ENCODE results near the gene GPR137.
"Not testable (repeated sequence)": the region's sequence is repeated elsewhere in the genome, so short reads cannot be mapped to it uniquely, and the experiment has no call there.

Gene GPR137

GRCh38 chr11:64305075-64305690, 19.5 kb downstream of the GPR137 start, which contains the start of gene ESRRA:
Gene ESRRA (plus strand): TSS chr11:64305524. CDS start chr11:64307180, 1,656 bp downstream.
- DNase-seq, result peak; percentile 98

GRCh38 chr11:64305691-64306562, 20.3 kb downstream of the GPR137 start:
- peak; percentile 81 for DNase-seq

DNA sequence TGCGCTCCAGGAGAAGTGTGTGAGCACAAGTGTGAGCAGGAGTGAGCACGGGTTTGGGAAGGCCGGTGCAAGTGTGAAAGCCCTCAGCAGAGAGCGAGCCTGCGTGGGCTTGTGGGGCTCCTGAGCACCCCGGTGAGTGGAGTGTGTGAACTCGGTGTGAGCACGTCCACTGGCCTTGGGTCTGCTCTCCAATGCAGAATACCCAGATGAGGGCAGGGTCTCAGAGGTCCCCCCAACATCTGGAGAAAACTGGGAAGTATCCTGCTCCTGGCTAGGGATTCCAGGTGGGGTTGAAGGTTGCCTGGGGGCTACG, 20.9 kb downstream of the GPR137 start:
- no peak for DNase-seq

DNA sequence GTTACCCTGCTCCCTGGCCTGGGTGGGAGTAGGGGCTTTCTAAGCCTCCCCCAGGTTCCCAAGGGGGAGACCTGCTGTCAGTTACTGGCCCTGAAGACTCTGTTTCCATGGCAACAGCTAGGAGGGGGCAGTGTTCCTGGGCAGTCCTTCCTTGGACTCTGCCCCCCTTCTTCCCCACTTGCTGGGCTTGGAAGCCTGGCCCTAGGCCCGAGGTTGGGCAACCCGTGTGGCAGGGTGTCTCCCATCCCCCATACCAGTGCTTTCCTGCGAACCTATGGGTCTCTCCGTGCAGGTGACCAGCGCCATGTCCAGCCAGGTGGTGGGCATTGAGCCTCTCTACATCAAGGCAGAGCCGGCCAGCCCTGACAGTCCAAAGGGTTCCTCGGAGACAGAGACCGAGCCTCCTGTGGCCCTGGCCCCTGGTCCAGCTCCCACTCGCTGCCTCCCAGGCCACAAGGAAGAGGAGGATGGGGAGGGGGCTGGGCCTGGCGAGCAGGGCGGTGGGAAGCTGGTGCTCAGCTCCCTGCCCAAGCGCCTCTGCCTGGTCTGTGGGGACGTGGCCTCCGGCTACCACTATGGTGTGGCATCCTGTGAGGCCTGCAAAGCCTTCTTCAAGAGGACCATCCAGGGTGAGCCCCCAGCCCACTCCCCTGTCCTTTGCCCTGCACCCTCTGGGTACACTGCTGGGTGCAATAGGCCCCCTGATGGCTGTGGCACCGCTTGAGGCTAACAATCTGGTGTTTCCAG, 21.4 kb downstream of the GPR137 start:
- no peak for DNase-seq

DNA sequence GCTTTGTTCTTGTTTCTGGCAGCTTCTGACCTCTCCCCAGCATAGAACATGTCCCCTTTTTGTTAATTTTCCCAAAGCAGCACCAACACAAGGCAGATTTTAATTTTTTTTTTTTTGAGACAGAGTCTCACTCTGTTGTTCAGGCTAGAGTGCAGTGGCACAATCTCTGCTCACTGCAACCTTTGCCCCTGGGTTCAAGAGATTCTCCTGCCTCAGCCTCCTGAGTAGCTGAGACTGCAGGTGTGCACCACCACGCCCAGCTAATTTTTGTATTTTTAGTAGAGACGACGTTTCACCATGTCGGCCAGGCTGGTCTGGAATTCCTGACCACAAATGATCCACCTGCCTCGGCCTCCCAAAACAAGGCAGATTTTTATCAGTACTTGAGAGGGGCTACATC, 22.1 kb downstream of the GPR137 start:
- DNase-seq, result not testable (repeated sequence)

- no peak for DNase-seq
Measured at GRCh38 chr11:64312947-64313346, 27.3 kb downstream of the GPR137 start.

- no peak for DNase-seq
Measured at GRCh38 chr11:64313491-64314145, 28.0 kb downstream of the GPR137 start.

- no peak for DNase-seq
Measured at GRCh38 chr11:64314146-64314804, 28.6 kb downstream of the GPR137 start.

GRCh38 chr11:64314805-64315561, 29.3 kb downstream of the GPR137 start:
- no peak for DNase-seq

DNA sequence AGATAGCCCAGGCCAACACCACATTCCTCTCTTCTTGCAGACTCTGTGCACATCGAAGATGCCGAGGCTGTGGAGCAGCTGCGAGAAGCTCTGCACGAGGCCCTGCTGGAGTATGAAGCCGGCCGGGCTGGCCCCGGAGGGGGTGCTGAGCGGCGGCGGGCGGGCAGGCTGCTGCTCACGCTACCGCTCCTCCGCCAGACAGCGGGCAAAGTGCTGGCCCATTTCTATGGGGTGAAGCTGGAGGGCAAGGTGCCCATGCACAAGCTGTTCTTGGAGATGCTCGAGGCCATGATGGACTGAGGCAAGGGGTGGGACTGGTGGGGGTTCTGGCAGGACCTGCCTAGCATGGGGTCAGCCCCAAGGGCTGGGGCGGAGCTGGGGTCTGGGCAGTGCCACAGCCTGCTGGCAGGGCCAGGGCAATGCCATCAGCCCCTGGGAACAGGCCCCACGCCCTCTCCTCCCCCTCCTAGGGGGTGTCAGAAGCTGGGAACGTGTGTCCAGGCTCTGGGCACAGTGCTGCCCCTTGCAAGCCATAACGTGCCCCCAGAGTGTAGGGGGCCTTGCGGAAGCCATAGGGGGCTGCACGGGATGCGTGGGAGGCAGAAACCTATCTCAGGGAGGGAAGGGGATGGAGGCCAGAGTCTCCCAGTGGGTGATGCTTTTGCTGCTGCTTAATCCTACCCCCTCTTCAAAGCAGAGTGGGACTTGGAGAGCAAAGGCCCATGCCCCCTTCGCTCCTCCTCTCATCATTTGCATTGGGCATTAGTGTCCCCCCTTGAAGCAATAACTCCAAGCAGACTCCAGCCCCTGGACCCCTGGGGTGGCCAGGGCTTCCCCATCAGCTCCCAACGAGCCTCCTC, 30.2 kb downstream of the GPR137 start:
- not testable (repeated sequence) for DNase-seq

GRCh38 chr11:64316672-64317324, 31.1 kb downstream of the GPR137 start:
- DNase-seq, result peak; percentile 27

DNA sequence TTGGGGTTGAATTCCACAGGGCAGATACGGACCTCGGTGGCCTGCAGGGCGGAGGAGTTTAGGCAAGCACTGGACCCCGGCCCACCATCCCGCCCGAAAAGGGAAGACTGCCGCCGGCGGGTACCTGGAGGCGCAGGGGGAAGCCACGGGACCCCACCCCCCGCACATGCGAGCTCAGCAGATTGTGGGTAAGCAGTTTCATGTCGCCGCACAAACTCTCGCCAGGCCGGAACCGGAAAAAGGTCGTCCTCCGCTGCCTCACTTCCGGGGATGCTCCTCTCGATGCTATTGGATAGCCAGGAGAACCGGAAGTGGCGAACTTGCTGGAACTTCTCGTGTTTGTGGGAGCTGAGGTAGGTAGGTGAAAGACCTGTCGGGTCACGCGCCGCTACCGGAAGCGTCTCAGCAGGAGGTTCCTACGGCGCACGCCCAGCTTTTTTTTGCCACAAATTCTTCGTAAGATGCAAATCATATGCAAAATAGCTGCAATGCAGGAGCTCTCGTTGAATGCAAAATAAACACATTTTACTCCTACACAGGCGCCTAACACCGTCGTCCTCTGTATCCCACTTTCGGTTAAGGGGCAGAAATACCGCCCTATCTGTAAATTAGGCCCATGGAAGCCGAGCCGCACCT, 31.8 kb downstream of the GPR137 start, which contains the start of gene TRMT112:
Gene TRMT112, minus strand, starts transcription at position 235 of the 636 bp plus-strand sequence. Its CDS starts 33 bp downstream, at position 202.
- DNase-seq, result peak; percentile 99

- DNase-seq, result peak; percentile 97
Measured at GRCh38 chr11:64317961-64318765, 32.5 kb downstream of the GPR137 start, which contains the start of gene PRDX5. Gene PRDX5 (plus strand): TSS chr11:64318121. CDS start chr11:64318216, 95 bp downstream.

DNA sequence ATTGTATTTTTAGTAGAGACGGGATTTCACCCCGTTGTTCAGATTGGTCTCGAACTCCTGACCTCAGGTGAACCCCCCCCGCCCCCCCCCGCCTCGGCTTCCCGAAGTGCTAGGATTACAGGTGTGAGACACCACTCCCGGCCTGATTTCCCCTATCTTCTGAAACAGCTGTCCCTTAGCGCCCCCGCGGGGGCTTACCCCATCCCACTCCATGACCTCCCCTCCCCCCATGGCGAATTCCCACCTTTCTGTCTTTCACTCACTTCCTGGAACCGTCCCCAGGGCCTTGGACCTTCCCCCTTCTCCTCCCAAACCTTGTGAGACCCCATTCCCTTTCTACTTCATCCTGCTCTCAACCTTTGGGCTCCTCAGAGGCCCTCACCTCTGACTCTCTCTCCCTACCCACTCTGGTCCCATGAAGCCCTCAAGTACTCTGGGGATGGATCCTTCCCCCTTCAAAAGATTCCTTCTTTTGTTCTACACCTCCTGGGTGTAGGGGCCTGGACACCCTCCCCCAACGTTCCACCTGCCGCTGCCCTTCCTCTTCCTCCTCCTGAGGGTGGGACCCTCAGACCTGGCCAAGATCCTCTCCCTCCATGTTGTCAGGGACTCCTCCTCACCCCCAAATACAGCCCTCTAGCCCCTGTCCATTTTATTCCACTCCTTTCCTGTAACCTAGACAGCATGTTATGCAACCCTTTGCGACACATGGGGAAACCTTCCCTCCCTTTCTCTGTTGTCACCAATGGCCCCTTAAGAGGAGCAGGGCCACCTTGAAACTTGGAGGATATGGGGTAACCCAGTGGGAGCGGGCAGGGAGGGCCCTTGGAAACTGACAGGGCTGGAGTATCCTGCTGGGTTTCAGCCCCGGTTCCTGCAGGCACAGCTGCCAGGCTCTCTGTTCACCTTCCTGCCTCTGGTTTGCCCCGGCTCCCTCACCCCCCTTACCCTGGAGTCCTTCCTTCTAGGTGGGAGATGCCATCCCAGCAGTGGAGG, 33.4 kb downstream of the GPR137 start:
- no peak for DNase-seq

DNA sequence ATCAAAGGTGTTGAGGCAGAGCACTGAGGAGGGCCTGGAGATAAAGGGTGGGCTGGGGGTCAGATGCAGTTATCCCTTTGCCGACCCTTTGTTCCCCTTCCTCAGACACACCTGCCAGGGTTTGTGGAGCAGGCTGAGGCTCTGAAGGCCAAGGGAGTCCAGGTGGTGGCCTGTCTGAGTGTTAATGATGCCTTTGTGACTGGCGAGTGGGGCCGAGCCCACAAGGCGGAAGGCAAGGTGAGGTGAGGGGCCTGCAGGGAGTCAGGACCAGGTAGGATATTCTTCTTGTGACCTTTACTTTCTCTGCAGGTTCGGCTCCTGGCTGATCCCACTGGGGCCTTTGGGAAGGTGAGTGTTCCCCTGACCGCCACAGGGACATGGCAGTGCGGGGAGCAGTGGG, 34.9 kb downstream of the GPR137 start:
- no peak for DNase-seq

GRCh38 chr11:64321026-64321425, 35.4 kb downstream of the GPR137 start:
- no peak for DNase-seq

DNA sequence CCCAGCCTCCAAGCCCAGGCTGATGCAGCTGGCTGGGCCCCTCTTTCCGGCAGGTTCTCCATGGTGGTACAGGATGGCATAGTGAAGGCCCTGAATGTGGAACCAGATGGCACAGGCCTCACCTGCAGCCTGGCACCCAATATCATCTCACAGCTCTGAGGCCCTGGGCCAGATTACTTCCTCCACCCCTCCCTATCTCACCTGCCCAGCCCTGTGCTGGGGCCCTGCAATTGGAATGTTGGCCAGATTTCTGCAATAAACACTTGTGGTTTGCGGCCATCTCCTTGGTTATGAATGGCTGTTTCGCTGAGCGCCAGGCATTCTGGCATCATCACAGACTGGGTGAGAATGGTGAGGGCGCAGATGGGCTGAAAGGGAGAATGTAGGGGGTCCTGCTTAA, 35.9 kb downstream of the GPR137 start:
- no peak for DNase-seq

All from CD4-positive, alpha-beta T cell treated with Interleukin-4 for 4 hours (primary cell).